MM.1S (cell line): Measurements from ENCODE around the gene TXNDC11.
A peak's percentile ranks its signal among the peaks of the same experiment; 100 is the strongest.

Experiments used
- DNase-seq: peaks from one replicate; pipeline ENCODE4 v3.0.0-alpha.2; 2015
- H2AFZ ChIP-seq: fragments of 300-600 bp; sonication (generic); 2 replicates; pipeline ENCODE4 v1.6.0; 2016; ENCODE audit warnings: antibody characterized with exemption, low read length
- H3F3A ChIP-seq: fragments of 300-600 bp; sonication (generic); 2 replicates; pipeline ENCODE4 v1.6.1; 2016; ENCODE audit warnings: mild to moderate bottlenecking, antibody characterized with exemption, low read length, moderate library complexity, mixed read lengths; ENCODE audit not compliant: insufficient read depth
- H3K27ac ChIP-seq: fragments of 300-600 bp; sonication (generic); 2 replicates; pipeline ENCODE4 v1.5.1; 2016; ENCODE audit warnings: mild to moderate bottlenecking, low read length
- H3K27me3 ChIP-seq: fragments of 300-600 bp; sonication (generic); replicated peaks from 2 replicates; pipeline ENCODE4 v1.6.0; 2016; ENCODE audit warnings: low read length; ENCODE audit not compliant: insufficient read depth
- H3K36me3 ChIP-seq: fragments of 300-600 bp; sonication (generic); replicated peaks from 2 replicates; pipeline ENCODE4 v1.6.1; 2016; ENCODE audit warnings: mild to moderate bottlenecking, low read length, mixed read lengths; ENCODE audit not compliant: insufficient read depth
- H3K4me1 ChIP-seq: fragments of 300-600 bp; sonication (generic); 2 replicates; pipeline ENCODE4 v1.6.1; 2016; ENCODE audit warnings: low read length, mixed read lengths
- H3K4me2 ChIP-seq: fragments of 300-600 bp; sonication (generic); 2 replicates; pipeline ENCODE4 v1.6.0; 2016; ENCODE audit warnings: low read depth, low read length
- H3K4me3 ChIP-seq: fragments of 300-600 bp; sonication (generic); 2 replicates; pipeline ENCODE4 v1.5.1; 2016; ENCODE audit warnings: low read length, mixed read lengths
- H3K79me2 ChIP-seq: fragments of 300-600 bp; sonication (generic); 2 replicates; pipeline ENCODE4 v1.6.1; 2016; ENCODE audit warnings: mixed run types, low read length, mixed read lengths
- H3K9ac ChIP-seq: fragments of 300-600 bp; sonication (generic); 2 replicates; pipeline ENCODE4 v1.6.1; 2016; ENCODE audit warnings: low read length, mixed read lengths
- H3K9me2 ChIP-seq: fragments of 300-600 bp; sonication (generic); replicated peaks from 2 replicates; pipeline ENCODE4 v1.6.1; 2016; ENCODE audit warnings: mild to moderate bottlenecking, low read length, mixed read lengths; ENCODE audit not compliant: insufficient read depth
- H3K9me3 ChIP-seq: fragments of 300-600 bp; sonication (generic); replicated peaks from 2 replicates; pipeline ENCODE4 v1.6.1; 2016; ENCODE audit warnings: mild to moderate bottlenecking, low read length, mixed read lengths; ENCODE audit not compliant: insufficient read depth
- H4K20me1 ChIP-seq: fragments of 300-600 bp; sonication (generic); 2 replicates; pipeline ENCODE4 v1.6.1; 2016; ENCODE audit warnings: mild to moderate bottlenecking, low read length, moderate library complexity, mixed read lengths; ENCODE audit not compliant: insufficient read depth
- EZH2 ChIP-seq: fragments of 300-600 bp; sonication (generic); optimal IDR thresholded peaks from 2 replicates; pipeline ENCODE3; 2017; ENCODE audit warnings: low read depth, mild to moderate bottlenecking, antibody characterized with exemption, low read length, mixed read lengths
- EZH2phosphoT487 ChIP-seq: fragments of 300-600 bp; sonication (generic); IDR thresholded peaks from 2 replicates; pipeline ENCODE4 v1.6.1; 2018; ENCODE audit warnings: antibody characterized with exemption, low read length
- TF ChIP-seq, protein P1 (sequence below): fragments of 300-600 bp; sonication (generic); IDR thresholded peaks from 2 replicates; pipeline ENCODE4 v1.5.1; 2016; ENCODE audit warnings: antibody characterized with exemption, low read length, mixed read lengths

The TXNDC11 gene

DNA sequence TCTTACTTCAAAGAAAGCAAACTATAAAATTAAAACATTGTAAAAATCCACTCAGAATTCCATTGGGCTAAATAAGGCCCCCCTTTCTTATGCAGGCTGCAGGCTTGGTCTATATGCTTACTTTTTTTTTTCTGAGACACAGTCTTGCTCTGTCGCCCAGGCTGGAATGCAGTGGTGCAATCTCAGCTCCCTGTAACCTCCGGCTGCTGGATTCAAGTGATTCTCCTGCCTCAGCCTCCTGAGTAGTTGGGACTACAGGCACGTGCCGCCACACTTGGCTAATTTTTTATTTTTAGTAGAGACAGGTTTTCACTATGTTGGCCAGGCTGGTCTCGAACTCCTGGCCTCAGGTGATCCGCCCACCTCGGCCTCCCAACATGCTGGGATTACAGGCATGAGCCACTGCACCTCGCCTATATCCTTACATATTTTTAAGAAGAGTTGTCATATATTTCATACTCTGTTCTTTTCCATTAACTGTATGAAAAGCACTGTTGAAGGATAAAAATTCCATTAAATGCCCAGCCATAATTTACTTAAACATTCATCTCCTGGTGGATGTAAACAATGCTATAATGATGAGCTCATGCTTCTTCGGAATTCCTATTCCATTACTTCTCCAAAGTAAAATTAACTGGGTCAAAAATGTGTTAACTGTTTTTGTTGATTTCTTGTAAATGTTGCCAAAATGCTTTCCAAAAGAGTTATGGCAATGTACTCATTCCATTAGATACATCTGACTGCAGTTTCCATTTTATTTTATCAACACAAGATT lies 56.6 kb downstream of the TXNDC11 start:
- no peak for DNase-seq
- peak overlapping the region; percentile 72 for H3K9ac ChIP-seq
- peaks cover 68% of the 10 kb centered on the region for H3K4me1 ChIP-seq
- peaks cover 97% of the 10 kb centered on the region for H3F3A ChIP-seq
- TF ChIP-seq, protein P1, sequence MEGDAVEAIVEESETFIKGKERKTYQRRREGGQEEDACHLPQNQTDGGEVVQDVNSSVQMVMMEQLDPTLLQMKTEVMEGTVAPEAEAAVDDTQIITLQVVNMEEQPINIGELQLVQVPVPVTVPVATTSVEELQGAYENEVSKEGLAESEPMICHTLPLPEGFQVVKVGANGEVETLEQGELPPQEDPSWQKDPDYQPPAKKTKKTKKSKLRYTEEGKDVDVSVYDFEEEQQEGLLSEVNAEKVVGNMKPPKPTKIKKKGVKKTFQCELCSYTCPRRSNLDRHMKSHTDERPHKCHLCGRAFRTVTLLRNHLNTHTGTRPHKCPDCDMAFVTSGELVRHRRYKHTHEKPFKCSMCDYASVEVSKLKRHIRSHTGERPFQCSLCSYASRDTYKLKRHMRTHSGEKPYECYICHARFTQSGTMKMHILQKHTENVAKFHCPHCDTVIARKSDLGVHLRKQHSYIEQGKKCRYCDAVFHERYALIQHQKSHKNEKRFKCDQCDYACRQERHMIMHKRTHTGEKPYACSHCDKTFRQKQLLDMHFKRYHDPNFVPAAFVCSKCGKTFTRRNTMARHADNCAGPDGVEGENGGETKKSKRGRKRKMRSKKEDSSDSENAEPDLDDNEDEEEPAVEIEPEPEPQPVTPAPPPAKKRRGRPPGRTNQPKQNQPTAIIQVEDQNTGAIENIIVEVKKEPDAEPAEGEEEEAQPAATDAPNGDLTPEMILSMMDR = no peak
- TF ChIP-seq EZH2 (no peak), EZH2phosphoT487 (no peak)
- peaks cover 24% of the 10 kb centered on the region for H3K36me3 ChIP-seq
- peaks cover 5% of the 10 kb centered on the region for H4K20me1 ChIP-seq
- H3K9me2 ChIP-seq = no peaks in the 10 kb centered on the region
- H3K27ac ChIP-seq = peak overlapping the region; percentile 92
- H3K9me3 ChIP-seq = no peaks in the 10 kb centered on the region
- H3K79me2 ChIP-seq = peaks cover 95% of the 10 kb centered on the region
- peak overlapping the region; percentile 60 for H3K4me2 ChIP-seq
- peak overlapping the region; percentile 63 for H3K4me3 ChIP-seq
- no peaks in the 10 kb centered on the region for H3K27me3 ChIP-seq
- no peak overlapping the region for H2AFZ ChIP-seq

DNA sequence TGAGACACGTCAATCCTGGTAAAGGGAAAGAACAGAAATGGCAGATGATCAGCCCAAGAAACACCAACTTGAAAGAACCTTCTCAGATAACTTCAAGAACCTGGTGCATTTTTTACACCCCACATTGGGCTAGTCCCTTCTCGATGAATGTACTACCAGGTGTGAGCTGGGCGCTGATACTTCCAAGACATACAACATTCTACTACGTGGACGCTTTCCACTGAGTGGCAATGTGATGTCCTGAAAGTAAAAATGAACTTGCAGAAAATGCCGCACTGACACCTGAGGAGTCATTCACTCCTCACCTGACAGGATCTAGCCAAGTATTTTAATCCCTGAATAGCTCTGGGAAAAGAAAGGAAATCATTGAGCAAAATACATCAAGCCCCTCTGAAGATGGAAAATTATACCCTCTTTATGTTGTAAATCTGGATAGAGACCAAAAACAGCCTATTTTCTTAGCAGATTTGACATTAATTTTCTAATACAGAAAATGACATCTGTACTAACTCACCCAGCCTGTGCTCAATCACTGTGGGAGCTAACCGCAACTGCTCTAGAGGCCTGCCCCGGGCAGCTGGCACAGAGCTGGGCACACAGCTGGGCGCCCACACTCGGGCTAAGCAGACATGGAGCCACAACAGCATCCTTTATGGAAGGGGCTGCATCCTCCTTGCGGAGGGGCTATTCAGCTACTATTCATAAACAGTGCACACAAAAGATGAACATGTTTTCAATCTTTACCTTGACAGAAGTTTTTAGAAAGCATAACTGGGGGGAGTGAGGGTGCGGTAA lies 58.2 kb downstream of the TXNDC11 start:
- Histone ChIP-seq H2AFZ (no peak overlapping the region), H3K27me3 (no peaks in the 10 kb centered on the region), H3K27ac (peak overlapping the region; percentile 92), H4K20me1 (peaks cover 19% of the 10 kb centered on the region), H3K9me2 (no peaks in the 10 kb centered on the region), H3K4me2 (peak overlapping the region; percentile 66), H3K36me3 (peaks cover 31% of the 10 kb centered on the region), H3K9me3 (no peaks in the 10 kb centered on the region), H3F3A (peaks cover 98% of the 10 kb centered on the region), H3K4me1 (peaks cover 71% of the 10 kb centered on the region), H3K9ac (peak overlapping the region; percentile 72), H3K79me2 (peaks cover 97% of the 10 kb centered on the region), H3K4me3 (peak overlapping the region; percentile 45)
- DNase-seq = peak; percentile 85
- TF ChIP-seq EZH2 (no peak), EZH2phosphoT487 (no peak)
- TF ChIP-seq, protein P1 = no peak

DNA sequence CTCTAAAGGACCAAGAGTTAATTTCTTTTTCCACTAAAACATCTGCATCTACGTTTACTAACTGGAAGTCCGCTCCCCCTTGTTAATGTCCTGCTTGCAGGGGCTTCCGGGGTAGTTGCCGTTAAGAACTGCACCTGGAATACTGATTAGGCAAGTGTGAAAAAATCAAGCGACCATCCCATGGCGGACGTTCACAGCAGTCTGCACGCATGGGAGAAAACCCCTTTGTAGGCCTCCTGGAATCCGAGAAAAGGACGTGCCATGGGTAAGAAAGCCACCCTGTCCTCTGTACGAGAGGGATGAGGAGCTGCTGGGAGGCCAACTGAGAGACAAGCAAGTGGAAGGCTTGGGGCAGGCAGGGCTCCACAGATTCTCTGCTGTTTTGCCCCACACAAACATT lies 59.5 kb downstream of the TXNDC11 start:
- Histone ChIP-seq H3K79me2 (peaks cover 100% of the 10 kb centered on the region), H3K9ac (peak overlapping the region; percentile 72), H3K27ac (peak overlapping the region; percentile 92), H4K20me1 (peaks cover 32% of the 10 kb centered on the region), H3K36me3 (peaks cover 36% of the 10 kb centered on the region), H3K9me2 (no peaks in the 10 kb centered on the region), H3K4me3 (peak overlapping the region; percentile 45), H3K4me2 (peak overlapping the region; percentile 66), H2AFZ (no peak overlapping the region), H3K9me3 (no peaks in the 10 kb centered on the region), H3F3A (peaks cover 98% of the 10 kb centered on the region), H3K4me1 (peaks cover 75% of the 10 kb centered on the region), H3K27me3 (no peaks in the 10 kb centered on the region)
- TF ChIP-seq, protein P1 = no peak
- TF ChIP-seq EZH2 (no peak), EZH2phosphoT487 (no peak)
- no peak for DNase-seq
